Prostate gland (tissue), 2 donors: Measurements from ENCODE around the gene POU3F1.

Source experiments
- CTCF ChIP-seq, 4 experiments: fragments of 200-600 bp in 2 of 4; fragments of 450-650 bp in 2 of 4; sonication (generic) in 2 of 4; IDR thresholded peaks; 1 replicate in 3 of 4; 2 replicates in 1 of 4; pipeline ENCODE4 v1.5.1; 2016 to 2019; ENCODE audit warnings: antibody characterized with exemption in 4 of 4, mild to moderate bottlenecking in 2 of 4, moderate library complexity in 2 of 4
- POLR2AphosphoS5 ChIP-seq: sonication (generic); formaldehyde crosslinking; IDR thresholded peaks from one replicate; pipeline ENCODE4 v1.6.1; 2017; ENCODE audit warnings: antibody characterized with exemption

GRCh38 chr1:38090796-38091195 lies 44.2 kb upstream of the POU3F1 start:
- TF ChIP-seq POLR2AphosphoS5: no peak
- TF ChIP-seq CTCF (IDR thresholded peaks at IDR 0.05): no peak
